K562 (cell line): ENCODE measurements around the gene SLC2A13. TPM values are rescaled to one million over a fixed set of nuclear protein-coding genes. Genes with fewer than 3 reads are reported as not detected.

ENCODE experiments used
- CCNT2 ChIP-seq: IDR thresholded peaks from 2 replicates; pipeline ENCODE4 v1.6.1; 2011; ENCODE audit warnings: borderline replicate concordance, low read depth, mild to moderate bottlenecking, moderate library complexity, mixed read lengths, low read length; ENCODE audit not compliant: insufficient read length; ENCODE audit errors: extremely low read depth
- DNMT1 ChIP-seq: fragments of 450-650 bp; IDR thresholded peaks from 2 replicates; pipeline ENCODE4 v1.6.1; 2016; ENCODE audit warnings: antibody characterized with exemption, mild to moderate bottlenecking
- EZH2 ChIP-seq: IDR thresholded peaks from 2 replicates; pipeline ENCODE4 v1.6.1; 2012; ENCODE audit warnings: low read depth, mild to moderate bottlenecking, inconsistent platforms, low read length, borderline replicate concordance
- HOXB6 ChIP-seq: fragments of 250-450 bp; sonication (Bioruptor Pico); IDR thresholded peaks from 2 replicates; pipeline ENCODE4 v1.5.1; 2022; ENCODE audit warnings: mild to moderate bottlenecking, borderline replicate concordance
- NR2F6 ChIP-seq: fragments of 450-650 bp; formaldehyde crosslinking; IDR thresholded peaks from 2 replicates; pipeline ENCODE4 v1.4.0; 2020; ENCODE audit warnings: mild to moderate bottlenecking
- OTX1 ChIP-seq: fragments of 450-650 bp; formaldehyde crosslinking; IDR thresholded peaks from 2 replicates; pipeline ENCODE4 v1.4.0; 2022; ENCODE audit warnings: mild to moderate bottlenecking
- SIX5 ChIP-seq, 2 experiments: IDR thresholded peaks; 2 replicates each; pipeline ENCODE4 v1.6.1; 2011; ENCODE audit warnings: low read length in 2 of 2, borderline replicate concordance in 1 of 2, low read depth in 1 of 2, mild to moderate bottlenecking in 1 of 2, moderate library complexity in 1 of 2; ENCODE audit not compliant: insufficient read depth in 1 of 2
- TEAD2 ChIP-seq: fragments of 450-650 bp; IDR thresholded peaks from 2 replicates; pipeline ENCODE4 v1.6.1; 2016; ENCODE audit warnings: missing genetic modification characterization, control low read depth, missing compliant biosample characterization
- ZFP1 ChIP-seq: fragments of 450-650 bp; formaldehyde crosslinking; IDR thresholded peaks from 2 replicates; pipeline ENCODE4 v1.4.0; 2020; ENCODE audit warnings: mild to moderate bottlenecking, mixed read lengths
- ZNF23 ChIP-seq: fragments of 250-450 bp; sonication (Bioruptor Pico); IDR thresholded peaks from 2 replicates; pipeline ENCODE4 v1.4.0; 2020; ENCODE audit warnings: mild to moderate bottlenecking
- polyA plus RNA-seq, 8 experiments: library from polyadenylated mRNA; depleted of rRNA in 4 of 8; stranded (reverse) in 5 of 8; unstranded in 3 of 8; fragments of >200 nt; fragmentation: Nextera tagmentation in 2 of 8; fragmentation: Illumina TruSeq in 1 of 8; extraction: Ambion mirVana in 2 of 8; extraction: Trizol in 1 of 8; gene quantifications; 2 replicates each; pipeline versions ENCODE4 v1.2.1 to v1.2.3, GENCODE V29; 2011 to 2014; ENCODE audit warnings: inconsistent platforms in 1 of 8, missing spikeins in 1 of 8
- total RNA-seq, 7 experiments: library from RNA; depleted of rRNA in 6 of 7; stranded (reverse); fragments of >200 nt in 6 of 7; fragmentation: Illumina TruSeq in 2 of 7; extraction: Trizol in 2 of 7; gene quantifications; 2 replicates each; pipeline versions ENCODE4 v1.2.1 to v1.2.3, GENCODE V29; 2011 to 2021; ENCODE audit warnings: low replicate concordance in 1 of 7
- TF ChIP-seq, protein P1 (sequence below), 3 experiments: fragments of 200-800 bp in 1 of 3; fragments of 250-450 bp in 1 of 3; fragments of 450-650 bp in 1 of 3; sonication (Bioruptor Pico) in 1 of 3; sonication (Bioruptor generic) in 1 of 3; formaldehyde crosslinking in 1 of 3; IDR thresholded peaks; 2 replicates each; pipeline versions ENCODE4 v1.6.1 to v1.8.0; 2016 to 2022; ENCODE audit warnings: mild to moderate bottlenecking in 2 of 3, missing genetic modification characterization in 2 of 3, missing compliant biosample characterization in 1 of 3, moderate library complexity in 1 of 3
- TF ChIP-seq, protein P2 (sequence below): fragments of 250-450 bp; sonication (Bioruptor Pico); IDR thresholded peaks from 2 replicates; pipeline ENCODE4 v1.8.0; 2021; ENCODE audit warnings: mild to moderate bottlenecking, moderate library complexity
- TF ChIP-seq, protein P3 (sequence below): fragments of 250-450 bp; sonication (Bioruptor Pico); IDR thresholded peaks from 2 replicates; pipeline ENCODE4 v1.5.0; 2020; ENCODE audit warnings: mild to moderate bottlenecking
- TF ChIP-seq, protein P4 (sequence below): fragments of 250-450 bp; sonication (Bioruptor Pico); IDR thresholded peaks from 2 replicates; pipeline ENCODE4 v1.8.0; 2022; ENCODE audit warnings: moderate library complexity, mild to moderate bottlenecking, inconsistent platforms
- TF ChIP-seq, protein P5 (sequence below): fragments of 450-650 bp; formaldehyde crosslinking; IDR thresholded peaks from 2 replicates; pipeline ENCODE4 v1.4.0; 2022; ENCODE audit warnings: mild to moderate bottlenecking, moderate library complexity
- TF ChIP-seq, protein P6 (sequence below): fragments of 250-450 bp; sonication (Bioruptor Pico); IDR thresholded peaks from 2 replicates; pipeline ENCODE4 v1.8.0; 2022; ENCODE audit warnings: inconsistent platforms
- TF ChIP-seq, protein P7 (sequence below): sonication (generic); formaldehyde crosslinking; IDR thresholded peaks from 2 replicates; pipeline ENCODE4 v1.8.0; 2022; ENCODE audit warnings: mild to moderate bottlenecking, missing genetic modification reagents

The SLC2A13 gene
- total and polyA plus RNA-seq, 9 of the 15 experiments (the other 6 are each of a cell fraction or from before 2014, with no cell fraction given): 1.7 to 12.4 (median 9.0) TPM

DNA sequence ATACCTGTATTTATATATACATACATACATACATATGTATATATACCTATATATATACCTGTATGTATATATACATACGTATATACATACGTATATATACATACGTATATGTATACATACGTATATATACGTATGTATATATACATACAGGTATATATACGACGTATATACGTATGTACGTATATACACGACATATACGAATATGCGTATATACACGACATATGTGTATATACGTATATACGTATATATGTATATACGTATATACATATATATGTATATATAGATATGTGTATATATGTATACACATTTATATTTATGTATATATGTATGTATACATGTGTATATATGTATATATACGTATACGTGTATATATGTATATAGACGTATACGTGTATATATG is 393.5 kb downstream of the SLC2A13 start (continued):
- TF ChIP-seq, protein P1, sequence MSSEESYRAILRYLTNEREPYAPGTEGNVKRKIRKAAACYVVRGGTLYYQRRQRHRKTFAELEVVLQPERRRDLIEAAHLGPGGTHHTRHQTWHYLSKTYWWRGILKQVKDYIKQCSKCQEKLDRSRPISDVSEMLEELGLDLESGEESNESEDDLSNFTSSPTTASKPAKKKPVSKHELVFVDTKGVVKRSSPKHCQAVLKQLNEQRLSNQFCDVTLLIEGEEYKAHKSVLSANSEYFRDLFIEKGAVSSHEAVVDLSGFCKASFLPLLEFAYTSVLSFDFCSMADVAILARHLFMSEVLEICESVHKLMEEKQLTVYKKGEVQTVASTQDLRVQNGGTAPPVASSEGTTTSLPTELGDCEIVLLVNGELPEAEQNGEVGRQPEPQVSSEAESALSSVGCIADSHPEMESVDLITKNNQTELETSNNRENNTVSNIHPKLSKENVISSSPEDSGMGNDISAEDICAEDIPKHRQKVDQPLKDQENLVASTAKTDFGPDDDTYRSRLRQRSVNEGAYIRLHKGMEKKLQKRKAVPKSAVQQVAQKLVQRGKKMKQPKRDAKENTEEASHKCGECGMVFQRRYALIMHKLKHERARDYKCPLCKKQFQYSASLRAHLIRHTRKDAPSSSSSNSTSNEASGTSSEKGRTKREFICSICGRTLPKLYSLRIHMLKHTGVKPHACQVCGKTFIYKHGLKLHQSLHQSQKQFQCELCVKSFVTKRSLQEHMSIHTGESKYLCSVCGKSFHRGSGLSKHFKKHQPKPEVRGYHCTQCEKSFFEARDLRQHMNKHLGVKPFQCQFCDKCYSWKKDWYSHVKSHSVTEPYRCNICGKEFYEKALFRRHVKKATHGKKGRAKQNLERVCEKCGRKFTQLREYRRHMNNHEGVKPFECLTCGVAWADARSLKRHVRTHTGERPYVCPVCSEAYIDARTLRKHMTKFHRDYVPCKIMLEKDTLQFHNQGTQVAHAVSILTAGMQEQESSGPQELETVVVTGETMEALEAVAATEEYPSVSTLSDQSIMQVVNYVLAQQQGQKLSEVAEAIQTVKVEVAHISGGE (CRISPR knock-in tag; IDR thresholded peaks at IDR 0.05): peak in 1 of 3 experiments; percentile 78; a peak in 2 of 6 replicates
- TF ChIP-seq SIX5 (IDR thresholded peaks at IDR 0.05; ENCODE audit: borderline replicate concordance in 1 of 2, insufficient read depth in 1 of 2, low read depth in 1 of 2, low read length in 2 of 2) (no peak), TEAD2 (tag) (no peak), DNMT1 (no peak), CCNT2 (no peak), EZH2 (no peak), NR2F6 (CRISPR knock-in tag) (peak; percentile 70; the same call in 1 of the 2 replicates), ZFP1 (CRISPR knock-in tag) (0 out of 2 replicates have a peak, but pooled peaks have one; percentile 74), ZNF23 (CRISPR knock-in tag) (no peak), HOXB6 (CRISPR knock-in tag) (peak; percentile 88; the same call in 1 of the 2 replicates), OTX1 (CRISPR knock-in tag) (no peak)
- TF ChIP-seq, protein P2, sequence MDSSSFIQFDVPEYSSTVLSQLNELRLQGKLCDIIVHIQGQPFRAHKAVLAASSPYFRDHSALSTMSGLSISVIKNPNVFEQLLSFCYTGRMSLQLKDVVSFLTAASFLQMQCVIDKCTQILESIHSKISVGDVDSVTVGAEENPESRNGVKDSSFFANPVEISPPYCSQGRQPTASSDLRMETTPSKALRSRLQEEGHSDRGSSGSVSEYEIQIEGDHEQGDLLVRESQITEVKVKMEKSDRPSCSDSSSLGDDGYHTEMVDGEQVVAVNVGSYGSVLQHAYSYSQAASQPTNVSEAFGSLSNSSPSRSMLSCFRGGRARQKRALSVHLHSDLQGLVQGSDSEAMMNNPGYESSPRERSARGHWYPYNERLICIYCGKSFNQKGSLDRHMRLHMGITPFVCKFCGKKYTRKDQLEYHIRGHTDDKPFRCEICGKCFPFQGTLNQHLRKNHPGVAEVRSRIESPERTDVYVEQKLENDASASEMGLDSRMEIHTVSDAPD: no peak
- TF ChIP-seq, protein P3, sequence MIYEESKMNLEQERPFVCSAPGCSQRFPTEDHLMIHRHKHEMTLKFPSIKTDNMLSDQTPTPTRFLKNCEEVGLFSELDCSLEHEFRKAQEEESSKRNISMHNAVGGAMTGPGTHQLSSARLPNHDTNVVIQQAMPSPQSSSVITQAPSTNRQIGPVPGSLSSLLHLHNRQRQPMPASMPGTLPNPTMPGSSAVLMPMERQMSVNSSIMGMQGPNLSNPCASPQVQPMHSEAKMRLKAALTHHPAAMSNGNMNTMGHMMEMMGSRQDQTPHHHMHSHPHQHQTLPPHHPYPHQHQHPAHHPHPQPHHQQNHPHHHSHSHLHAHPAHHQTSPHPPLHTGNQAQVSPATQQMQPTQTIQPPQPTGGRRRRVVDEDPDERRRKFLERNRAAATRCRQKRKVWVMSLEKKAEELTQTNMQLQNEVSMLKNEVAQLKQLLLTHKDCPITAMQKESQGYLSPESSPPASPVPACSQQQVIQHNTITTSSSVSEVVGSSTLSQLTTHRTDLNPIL (CRISPR knock-in tag): peak; percentile 71; the same call in 1 of the 2 replicates
- TF ChIP-seq, protein P4, sequence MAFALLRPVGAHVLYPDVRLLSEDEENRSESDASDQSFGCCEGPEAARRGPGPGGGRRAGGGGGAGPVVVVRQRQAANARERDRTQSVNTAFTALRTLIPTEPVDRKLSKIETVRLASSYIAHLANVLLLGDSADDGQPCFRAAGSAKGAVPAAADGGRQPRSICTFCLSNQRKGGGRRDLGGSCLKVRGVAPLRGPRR (CRISPR knock-in tag): peak; percentile 94
- TF ChIP-seq, protein P5, sequence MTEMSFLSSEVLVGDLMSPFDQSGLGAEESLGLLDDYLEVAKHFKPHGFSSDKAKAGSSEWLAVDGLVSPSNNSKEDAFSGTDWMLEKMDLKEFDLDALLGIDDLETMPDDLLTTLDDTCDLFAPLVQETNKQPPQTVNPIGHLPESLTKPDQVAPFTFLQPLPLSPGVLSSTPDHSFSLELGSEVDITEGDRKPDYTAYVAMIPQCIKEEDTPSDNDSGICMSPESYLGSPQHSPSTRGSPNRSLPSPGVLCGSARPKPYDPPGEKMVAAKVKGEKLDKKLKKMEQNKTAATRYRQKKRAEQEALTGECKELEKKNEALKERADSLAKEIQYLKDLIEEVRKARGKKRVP (CRISPR knock-in tag): no peak
- TF ChIP-seq, protein P6, sequence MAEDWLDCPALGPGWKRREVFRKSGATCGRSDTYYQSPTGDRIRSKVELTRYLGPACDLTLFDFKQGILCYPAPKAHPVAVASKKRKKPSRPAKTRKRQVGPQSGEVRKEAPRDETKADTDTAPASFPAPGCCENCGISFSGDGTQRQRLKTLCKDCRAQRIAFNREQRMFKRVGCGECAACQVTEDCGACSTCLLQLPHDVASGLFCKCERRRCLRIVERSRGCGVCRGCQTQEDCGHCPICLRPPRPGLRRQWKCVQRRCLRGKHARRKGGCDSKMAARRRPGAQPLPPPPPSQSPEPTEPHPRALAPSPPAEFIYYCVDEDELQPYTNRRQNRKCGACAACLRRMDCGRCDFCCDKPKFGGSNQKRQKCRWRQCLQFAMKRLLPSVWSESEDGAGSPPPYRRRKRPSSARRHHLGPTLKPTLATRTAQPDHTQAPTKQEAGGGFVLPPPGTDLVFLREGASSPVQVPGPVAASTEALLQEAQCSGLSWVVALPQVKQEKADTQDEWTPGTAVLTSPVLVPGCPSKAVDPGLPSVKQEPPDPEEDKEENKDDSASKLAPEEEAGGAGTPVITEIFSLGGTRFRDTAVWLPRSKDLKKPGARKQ: no peak
- TF ChIP-seq, protein P7, sequence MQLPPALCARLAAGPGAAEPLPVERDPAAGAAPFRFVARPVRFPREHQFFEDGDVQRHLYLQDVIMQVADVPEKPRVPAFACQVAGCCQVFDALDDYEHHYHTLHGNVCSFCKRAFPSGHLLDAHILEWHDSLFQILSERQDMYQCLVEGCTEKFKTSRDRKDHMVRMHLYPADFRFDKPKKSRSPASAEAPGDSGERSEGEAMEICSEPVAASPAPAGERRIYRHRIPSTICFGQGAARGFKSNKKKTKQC (CRISPR knock-in tag): no peak
